ENCODE measurements around the gene PKNOX1. TPM values are rescaled to one million over a fixed set of nuclear protein-coding genes. Genes with fewer than 3 reads are reported as not detected.

The PKNOX1 gene
- total and polyA plus RNA-seq, 9 of the 15 experiments (the other 6 are each of a cell fraction or from before 2014, with no cell fraction given): 8.8 to 25.9 (median 13.2) TPM

DNA sequence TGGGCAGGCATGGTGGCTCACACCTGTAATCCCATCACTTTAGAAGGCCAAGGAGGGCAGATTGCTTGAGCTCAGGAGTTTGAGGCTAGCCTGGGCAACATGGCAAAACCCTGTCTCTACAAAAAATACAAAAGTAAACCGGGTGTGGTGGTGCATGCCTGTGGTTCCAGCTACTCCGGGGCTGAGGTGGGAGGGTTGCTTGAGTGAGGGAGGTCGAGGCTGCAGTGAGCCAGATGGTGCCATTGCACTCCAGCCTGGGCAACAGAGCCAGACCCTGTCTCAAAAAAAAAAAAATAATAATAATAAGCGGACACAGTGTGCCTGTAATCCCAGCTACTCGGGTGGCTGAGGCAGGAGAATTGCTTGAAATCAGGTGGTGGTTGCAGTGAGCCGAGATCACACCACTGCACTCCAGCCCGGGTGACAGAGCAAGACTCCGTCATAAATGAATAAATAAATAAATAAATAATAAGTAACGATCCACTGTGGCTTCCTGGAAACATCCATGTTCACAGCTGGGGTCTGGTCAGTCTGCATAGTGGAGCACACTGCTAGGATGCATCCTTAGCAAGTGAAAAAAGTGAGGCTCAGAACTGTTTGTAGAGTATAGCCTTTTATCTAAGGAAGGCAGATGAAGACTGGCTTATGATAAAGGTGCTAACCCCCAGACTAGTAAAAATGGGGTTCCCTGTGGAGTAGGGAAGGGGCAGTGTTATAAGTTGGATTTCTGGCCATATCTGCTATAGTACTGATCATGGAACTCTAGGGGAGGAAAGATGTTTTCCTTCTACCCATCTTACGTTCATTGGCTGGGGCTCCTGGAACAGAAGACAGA, 15.7 kb downstream of the PKNOX1 start (continued):
- TF ChIP-seq IFI16 (CRISPR knock-in tag; IDR thresholded peaks at IDR 0.05) (no peak), MTA1 (IDR thresholded peaks at IDR 0.05; ENCODE audit: borderline replicate concordance) (no peak), PHB (CRISPR knock-in tag; IDR thresholded peaks at IDR 0.05) (no peak), RBFOX2 (IDR thresholded peaks at IDR 0.05; ENCODE audit: low read depth, low read length) (no peak), FOXM1 (IDR thresholded peaks at IDR 0.05; ENCODE audit: low read depth) (peak; percentile 24; the same call in 1 of the 2 replicates), FOXM1 (CRISPR knock-in tag; IDR thresholded peaks at IDR 0.05; ENCODE audit: low read depth) (no peak), CHD2 (IDR thresholded peaks at IDR 0.05; ENCODE audit: low read depth, low read length) (no peak), TAL1 (IDR thresholded peaks at IDR 0.05) (peak; percentile 80), TOE1 (IDR thresholded peaks at IDR 0.05; ENCODE audit: borderline replicate concordance) (no peak), TOE1 (CRISPR knock-in tag; IDR thresholded peaks at IDR 0.05; ENCODE audit: borderline replicate concordance, low read depth) (no peak), HOXB6 (CRISPR knock-in tag; IDR thresholded peaks at IDR 0.05; ENCODE audit: borderline replicate concordance) (no peak), TEAD4 (IDR thresholded peaks at IDR 0.05; ENCODE audit: low read length) (peak; percentile 71), TEAD4 (CRISPR knock-in tag; IDR thresholded peaks at IDR 0.05; ENCODE audit: borderline replicate concordance) (no peak), ZNF121 (CRISPR knock-in tag; conservative IDR thresholded peaks at IDR 0.05) (peak; percentile 48), PML (IDR thresholded peaks at IDR 0.05; ENCODE audit: low read length) (0 out of 2 replicates have a peak, but pooled peaks have one; percentile 24), HDAC3 (IDR thresholded peaks at IDR 0.05; ENCODE audit: borderline replicate concordance, partially characterized antibody) (peak; percentile 46), ZNF699 (CRISPR knock-in tag; IDR thresholded peaks at IDR 0.05; ENCODE audit: insufficient replicate concordance) (no peak), FOXJ3 (CRISPR knock-in tag; IDR thresholded peaks at IDR 0.05) (no peak), MTA2 (IDR thresholded peaks at IDR 0.05; ENCODE audit: low read depth) (peak; percentile 59; the same call in 1 of the 2 replicates), SRSF3 (IDR thresholded peaks at IDR 0.05; ENCODE audit: insufficient read depth, low read length) (no peak), NR2C1 (IDR thresholded peaks at IDR 0.05) (0 out of 2 replicates have a peak, but pooled peaks have one; percentile 13), NR2C1 (tag; IDR thresholded peaks at IDR 0.05) (no peak)
- TF ChIP-seq, protein P1, sequence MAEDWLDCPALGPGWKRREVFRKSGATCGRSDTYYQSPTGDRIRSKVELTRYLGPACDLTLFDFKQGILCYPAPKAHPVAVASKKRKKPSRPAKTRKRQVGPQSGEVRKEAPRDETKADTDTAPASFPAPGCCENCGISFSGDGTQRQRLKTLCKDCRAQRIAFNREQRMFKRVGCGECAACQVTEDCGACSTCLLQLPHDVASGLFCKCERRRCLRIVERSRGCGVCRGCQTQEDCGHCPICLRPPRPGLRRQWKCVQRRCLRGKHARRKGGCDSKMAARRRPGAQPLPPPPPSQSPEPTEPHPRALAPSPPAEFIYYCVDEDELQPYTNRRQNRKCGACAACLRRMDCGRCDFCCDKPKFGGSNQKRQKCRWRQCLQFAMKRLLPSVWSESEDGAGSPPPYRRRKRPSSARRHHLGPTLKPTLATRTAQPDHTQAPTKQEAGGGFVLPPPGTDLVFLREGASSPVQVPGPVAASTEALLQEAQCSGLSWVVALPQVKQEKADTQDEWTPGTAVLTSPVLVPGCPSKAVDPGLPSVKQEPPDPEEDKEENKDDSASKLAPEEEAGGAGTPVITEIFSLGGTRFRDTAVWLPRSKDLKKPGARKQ (CRISPR knock-in tag; IDR thresholded peaks at IDR 0.05): no peak
- TF ChIP-seq, protein P2, sequence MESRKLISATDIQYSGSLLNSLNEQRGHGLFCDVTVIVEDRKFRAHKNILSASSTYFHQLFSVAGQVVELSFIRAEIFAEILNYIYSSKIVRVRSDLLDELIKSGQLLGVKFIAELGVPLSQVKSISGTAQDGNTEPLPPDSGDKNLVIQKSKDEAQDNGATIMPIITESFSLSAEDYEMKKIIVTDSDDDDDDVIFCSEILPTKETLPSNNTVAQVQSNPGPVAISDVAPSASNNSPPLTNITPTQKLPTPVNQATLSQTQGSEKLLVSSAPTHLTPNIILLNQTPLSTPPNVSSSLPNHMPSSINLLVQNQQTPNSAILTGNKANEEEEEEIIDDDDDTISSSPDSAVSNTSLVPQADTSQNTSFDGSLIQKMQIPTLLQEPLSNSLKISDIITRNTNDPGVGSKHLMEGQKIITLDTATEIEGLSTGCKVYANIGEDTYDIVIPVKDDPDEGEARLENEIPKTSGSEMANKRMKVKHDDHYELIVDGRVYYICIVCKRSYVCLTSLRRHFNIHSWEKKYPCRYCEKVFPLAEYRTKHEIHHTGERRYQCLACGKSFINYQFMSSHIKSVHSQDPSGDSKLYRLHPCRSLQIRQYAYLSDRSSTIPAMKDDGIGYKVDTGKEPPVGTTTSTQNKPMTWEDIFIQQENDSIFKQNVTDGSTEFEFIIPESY (CRISPR knock-in tag; IDR thresholded peaks at IDR 0.05): 0 out of 2 replicates have a peak, but pooled peaks have one; percentile 19
- TF ChIP-seq, protein P3, sequence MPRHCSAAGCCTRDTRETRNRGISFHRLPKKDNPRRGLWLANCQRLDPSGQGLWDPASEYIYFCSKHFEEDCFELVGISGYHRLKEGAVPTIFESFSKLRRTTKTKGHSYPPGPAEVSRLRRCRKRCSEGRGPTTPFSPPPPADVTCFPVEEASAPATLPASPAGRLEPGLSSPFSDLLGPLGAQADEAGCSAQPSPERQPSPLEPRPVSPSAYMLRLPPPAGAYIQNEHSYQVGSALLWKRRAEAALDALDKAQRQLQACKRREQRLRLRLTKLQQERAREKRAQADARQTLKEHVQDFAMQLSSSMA (CRISPR knock-in tag; IDR thresholded peaks at IDR 0.05): no peak

Data from K562 (cell line).